ENCODE results near the gene GALNT11. TPM values are rescaled to one million over a fixed set of nuclear protein-coding genes. Genes with fewer than 3 reads are reported as not detected.

GALNT11 gene
- total RNA-seq, 1 donor from 2014 or later, result 9.0 TPM

DNA sequence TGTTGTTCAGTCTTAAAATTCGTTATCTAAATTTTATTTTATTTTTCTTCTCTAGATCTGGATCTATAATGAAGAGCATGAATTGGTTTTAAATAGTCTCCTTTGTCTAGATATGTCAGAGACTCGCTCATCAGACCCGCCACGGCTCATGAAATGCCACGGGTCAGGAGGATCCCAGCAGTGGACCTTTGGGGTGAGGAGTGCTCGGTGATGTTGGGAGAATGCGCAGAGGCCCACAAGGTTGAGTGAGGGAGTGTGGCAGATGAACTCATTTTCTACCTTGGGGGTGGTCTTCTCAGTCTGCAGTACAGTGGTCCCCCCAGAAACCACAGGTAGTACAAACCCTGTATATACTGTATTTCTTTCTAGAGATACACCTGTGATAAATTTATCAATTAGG is 95.3 kb downstream of the GALNT11 start:
- POLR2A ChIA-PET, result no interaction called here
- ATAC-seq (ENCODE audit: low read depth), result no peak
- DNase-seq, result no peak
- Mint-ChIP-seq H3K27ac (no peak overlapping the region), H3K27me3 (no peaks in the 10 kb centered on the region), H3K4me1 (no peaks in the 10 kb centered on the region), H3K9me3 (peaks cover 11% of the 10 kb centered on the region), H3K36me3 (ENCODE audit: low read depth) (peaks cover 88% of the 10 kb centered on the region), H3K4me3 (no peak overlapping the region)
- TF ChIP-seq CTCF (IDR thresholded peaks at IDR 0.05), result no peak
- intact Hi-C loops (cut with micrococcal nuclease), result no loop called here
- CTCF ChIA-PET, result no interaction called here

- CTCF ChIA-PET, result no interaction called here
Observed at GRCh38 chr7:152121432-152121831, 96.0 kb downstream of the GALNT11 start.

GRCh38 chr7:152122540-152122939 is 97.1 kb downstream of the GALNT11 start:
- Mint-ChIP-seq H3K4me3 (no peak overlapping the region), H3K36me3 (ENCODE audit: low read depth) (peaks cover 88% of the 10 kb centered on the region), H3K27ac (no peak overlapping the region), H3K4me1 (no peaks in the 10 kb centered on the region), H3K9me3 (peaks cover 11% of the 10 kb centered on the region), H3K27me3 (no peaks in the 10 kb centered on the region)
- intact Hi-C loops (cut with micrococcal nuclease), result no loop called here
- no peak for TF ChIP-seq CTCF (IDR thresholded peaks at IDR 0.05)
- DNase-seq (no peak), ATAC-seq (ENCODE audit: low read depth) (no peak)
- POLR2A ChIA-PET, result no interaction called here
- CTCF ChIA-PET, result no interaction called here

More at GRCh38 chr7:152121432-152121831, 96.0 kb downstream of the GALNT11 start:
- Mint-ChIP-seq H3K36me3 (ENCODE audit: low read depth) (peaks cover 86% of the 10 kb centered on the region), H3K27ac (no peak overlapping the region), H3K4me3 (no peak overlapping the region), H3K9me3 (peaks cover 11% of the 10 kb centered on the region), H3K27me3 (no peaks in the 10 kb centered on the region), H3K4me1 (no peaks in the 10 kb centered on the region)
- POLR2A ChIA-PET, result no interaction called here
- DNase-seq, result no peak
- intact Hi-C loops (cut with micrococcal nuclease), result no loop called here
- no peak for TF ChIP-seq CTCF (IDR thresholded peaks at IDR 0.05)
- no peak for ATAC-seq (ENCODE audit: low read depth)

DNA sequence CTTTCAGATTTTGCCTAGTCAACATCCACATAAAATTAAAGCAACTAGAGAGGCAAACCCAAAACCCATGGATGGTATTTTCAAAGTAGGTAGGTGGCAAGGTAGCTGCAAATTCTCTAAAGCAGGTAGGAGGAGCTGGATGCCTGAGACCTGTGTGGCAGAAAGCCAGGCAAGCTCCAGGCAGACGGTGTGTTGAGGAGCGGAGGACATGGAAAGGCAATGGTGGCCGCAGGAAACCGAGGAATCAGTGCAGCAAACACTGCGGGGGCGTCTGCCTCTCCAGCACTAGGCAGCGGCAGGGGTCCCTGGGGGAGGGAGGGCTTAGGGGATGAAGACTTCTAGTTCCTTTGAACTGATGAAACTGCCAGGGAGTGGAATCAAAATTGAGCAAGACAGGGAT is 101.3 kb downstream of the GALNT11 start:
- no peak for TF ChIP-seq CTCF (IDR thresholded peaks at IDR 0.05)
- Mint-ChIP-seq H3K27ac (no peak overlapping the region), H3K9me3 (peaks cover 11% of the 10 kb centered on the region), H3K36me3 (ENCODE audit: low read depth) (peaks cover 78% of the 10 kb centered on the region), H3K4me3 (no peak overlapping the region), H3K27me3 (no peaks in the 10 kb centered on the region), H3K4me1 (no peaks in the 10 kb centered on the region)
- ATAC-seq (ENCODE audit: low read depth) (no peak), DNase-seq (no peak)
- ChIA-PET POLR2A (no interaction called here), CTCF (no interaction called here)
- intact Hi-C loops (cut with micrococcal nuclease), result no loop called here

DNA sequence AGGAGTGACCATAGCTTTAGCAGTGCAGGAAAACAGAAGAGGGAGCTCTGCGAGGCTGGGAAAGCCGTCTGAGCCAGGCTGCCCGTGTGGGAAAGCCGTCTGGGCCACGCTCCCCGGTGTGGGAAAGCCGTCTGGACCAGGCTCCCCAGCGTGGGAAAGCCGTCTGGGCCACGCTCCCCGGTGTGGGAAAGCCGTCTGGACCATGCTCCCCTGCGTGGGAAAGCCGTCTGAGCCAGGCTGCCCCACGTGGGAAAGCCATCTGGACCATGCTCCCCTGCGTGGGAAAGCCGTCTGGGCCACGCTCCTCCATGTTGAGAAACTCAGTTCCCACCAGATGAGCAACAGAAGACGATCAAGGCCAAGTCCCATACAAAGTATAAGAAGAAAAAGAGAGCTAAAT is 101.8 kb downstream of the GALNT11 start:
- TF ChIP-seq CTCF (IDR thresholded peaks at IDR 0.05), result no peak
- no peak overlapping the region for H3K27ac Mint-ChIP-seq
- no peaks in the 10 kb centered on the region for H3K27me3 Mint-ChIP-seq
- ATAC-seq (ENCODE audit: low read depth), result no peak
- peaks cover 80% of the 10 kb centered on the region for H3K36me3 Mint-ChIP-seq (ENCODE audit: low read depth)
- H3K4me3 Mint-ChIP-seq, result no peak overlapping the region
- POLR2A ChIA-PET, result no interaction called here
- CTCF ChIA-PET, result no interaction called here
- H3K9me3 Mint-ChIP-seq, result peaks cover 11% of the 10 kb centered on the region
- intact Hi-C loops (cut with micrococcal nuclease), result no loop called here
- H3K4me1 Mint-ChIP-seq, result no peaks in the 10 kb centered on the region
- no peak for DNase-seq
